ENCODE results near the gene PATJ. TPM values are rescaled to one million over a fixed set of nuclear protein-coding genes. Genes with fewer than 3 reads are reported as not detected.

The PATJ gene
- total RNA-seq, 1 donor from 2014 or later: 11.3 TPM

GRCh38 chr1:62066713-62067112 lies 324.4 kb downstream of the PATJ start:
- H3K4me1 Mint-ChIP-seq (ENCODE audit: unreplicated experiment): no peaks in the 10 kb centered on the region
- H3K27me3 Mint-ChIP-seq (ENCODE audit: unreplicated experiment): no peaks in the 10 kb centered on the region
- no peaks in the 10 kb centered on the region for H3K36me3 Mint-ChIP-seq (ENCODE audit: unreplicated experiment)
- no peak for DNase-seq (ENCODE audit: extremely low spot score, unreplicated experiment)
- no peak overlapping the region for H3K4me3 Mint-ChIP-seq (ENCODE audit: unreplicated experiment)
- H3K27ac Mint-ChIP-seq (ENCODE audit: unreplicated experiment): no peak overlapping the region
- no peak for TF ChIP-seq CTCF (IDR thresholded peaks at IDR 0.05)
- H3K9me3 Mint-ChIP-seq (ENCODE audit: unreplicated experiment): no peaks in the 10 kb centered on the region

GRCh38 chr1:62068416-62068843 lies 326.1 kb downstream of the PATJ start:
- no peak for DNase-seq (ENCODE audit: extremely low spot score, unreplicated experiment)
- no peaks in the 10 kb centered on the region for H3K36me3 Mint-ChIP-seq (ENCODE audit: unreplicated experiment)
- no peak overlapping the region for H3K4me3 Mint-ChIP-seq (ENCODE audit: unreplicated experiment)
- H3K4me1 Mint-ChIP-seq (ENCODE audit: unreplicated experiment): no peaks in the 10 kb centered on the region
- no peaks in the 10 kb centered on the region for H3K9me3 Mint-ChIP-seq (ENCODE audit: unreplicated experiment)
- no peak overlapping the region for H3K27ac Mint-ChIP-seq (ENCODE audit: unreplicated experiment)
- H3K27me3 Mint-ChIP-seq (ENCODE audit: unreplicated experiment): no peaks in the 10 kb centered on the region
- no peak for TF ChIP-seq CTCF (IDR thresholded peaks at IDR 0.05)

- H3K27me3 Mint-ChIP-seq (ENCODE audit: unreplicated experiment): no peaks in the 10 kb centered on the region
- DNase-seq (ENCODE audit: extremely low spot score, unreplicated experiment): no peak
- H3K4me1 Mint-ChIP-seq (ENCODE audit: unreplicated experiment): no peaks in the 10 kb centered on the region
- no peak overlapping the region for H3K27ac Mint-ChIP-seq (ENCODE audit: unreplicated experiment)
- no peaks in the 10 kb centered on the region for H3K9me3 Mint-ChIP-seq (ENCODE audit: unreplicated experiment)
- no peak for TF ChIP-seq CTCF (IDR thresholded peaks at IDR 0.05)
- H3K4me3 Mint-ChIP-seq (ENCODE audit: unreplicated experiment): no peak overlapping the region
- no peaks in the 10 kb centered on the region for H3K36me3 Mint-ChIP-seq (ENCODE audit: unreplicated experiment)
Measured at GRCh38 chr1:62068978-62069377, 326.7 kb downstream of the PATJ start.

GRCh38 chr1:62070384-62071011 lies 328.2 kb downstream of the PATJ start:
- Mint-ChIP-seq H3K4me1 (ENCODE audit: unreplicated experiment) (no peaks in the 10 kb centered on the region), H3K36me3 (ENCODE audit: unreplicated experiment) (no peaks in the 10 kb centered on the region), H3K27ac (ENCODE audit: unreplicated experiment) (no peak overlapping the region), H3K9me3 (ENCODE audit: unreplicated experiment) (no peaks in the 10 kb centered on the region), H3K4me3 (ENCODE audit: unreplicated experiment) (no peak overlapping the region), H3K27me3 (ENCODE audit: unreplicated experiment) (no peaks in the 10 kb centered on the region)
- DNase-seq (ENCODE audit: extremely low spot score, unreplicated experiment): no peak
- peak; percentile 67 for TF ChIP-seq CTCF (IDR thresholded peaks at IDR 0.05)

GRCh38 chr1:62071695-62072094 lies 329.4 kb downstream of the PATJ start:
- no peaks in the 10 kb centered on the region for H3K9me3 Mint-ChIP-seq (ENCODE audit: unreplicated experiment)
- TF ChIP-seq CTCF (IDR thresholded peaks at IDR 0.05): no peak
- no peaks in the 10 kb centered on the region for H3K27me3 Mint-ChIP-seq (ENCODE audit: unreplicated experiment)
- no peaks in the 10 kb centered on the region for H3K36me3 Mint-ChIP-seq (ENCODE audit: unreplicated experiment)
- no peak overlapping the region for H3K27ac Mint-ChIP-seq (ENCODE audit: unreplicated experiment)
- no peak for DNase-seq (ENCODE audit: extremely low spot score, unreplicated experiment)
- no peak overlapping the region for H3K4me3 Mint-ChIP-seq (ENCODE audit: unreplicated experiment)
- H3K4me1 Mint-ChIP-seq (ENCODE audit: unreplicated experiment): peaks cover 6% of the 10 kb centered on the region
